Adrenal gland (tissue), 12 donors: ENCODE results near the gene KCNIP1. TPM values are rescaled to one million over a fixed set of nuclear protein-coding genes. Genes with fewer than 3 reads are reported as not detected.

Experiments used
- DNase-seq, 7 donors: peaks; one replicate each; pipeline ENCODE4 v3.0.0-alpha.2; 2019 to 2020
- H3K27ac ChIP-seq, 5 donors: fragments of 200-600 bp; sonication (generic) in 4 of 5; 1 replicate in 3 of 5; 2 replicates in 2 of 5; pipeline versions ENCODE4 v1.5.1 to v1.8.0; 2016 to 2020; ENCODE audit warnings: mild to moderate bottlenecking in 1 of 5
- H3K27me3 ChIP-seq: fragments of 200-600 bp; 2 replicates; pipeline ENCODE4 v1.8.0; 2021
- H3K36me3 ChIP-seq, 2 donors: fragments of 200-600 bp; replicated peaks in 1 of 2; 1 replicate in 1 of 2; 2 replicates in 1 of 2; pipeline versions ENCODE4 v1.5.1 to v1.8.0; 2018 to 2022
- H3K4me1 ChIP-seq, 2 donors: fragments of 200-600 bp; replicated peaks in 1 of 2; 1 replicate in 1 of 2; 2 replicates in 1 of 2; pipeline versions ENCODE4 v1.5.1 to v1.8.0; 2018 to 2021
- H3K4me3 ChIP-seq, 4 donors: fragments of 200-600 bp; sonication (generic) in 3 of 4; one replicate each; pipeline ENCODE4 v1.5.1; 2016 to 2018
- H3K9me3 ChIP-seq, 3 donors: fragments of 200-600 bp; sonication (generic) in 1 of 3; replicated peaks in 1 of 3; 1 replicate in 2 of 3; 2 replicates in 1 of 3; pipeline versions ENCODE4 v1.5.1 to v1.8.0; 2016 to 2021
- POLR2A ChIP-seq, 2 donors: fragments of 450-650 bp; IDR thresholded peaks; one replicate each; pipeline ENCODE4 v1.6.1; 2017; ENCODE audit warnings: antibody characterized with exemption in 2 of 2, mild to moderate bottlenecking in 2 of 2, moderate library complexity in 1 of 2
- WGBS, 4 donors: extraction: QIAGEN DNeasy Blood & Tissue Kit in 2 of 4; methylation state at CpG; one replicate each; pipeline versions ENCODE4 v1.1.5 to v1.1.7; 2013 to 2017; 5-methylcytosine and 5-hydroxymethylcytosine counted together
- intact Hi-C, 2 donors: fragments of 100-400 bp; cut with DNase I; formaldehyde crosslinking; loops; one replicate each; pipeline versions ENCODE4 v1.14.1 to v1.15.0; 2022 to 2023
- polyA plus RNA-seq, 3 donors: library from polyadenylated mRNA; stranded (reverse); fragments of 200-250 nt in 2 of 3; fragments of 350-450 nt in 1 of 3; fragmentation: Illumina TruSeq in 1 of 3; extraction: RNeasy Lipid Tissue Mini Kit (QIAGEN cat#74804) in 1 of 3; gene quantifications; one replicate each; pipeline ENCODE4 v1.2.3, GENCODE V29; 2013 to 2014
- total RNA-seq, 9 donors: library from RNA; depleted of rRNA in 4 of 9; stranded (reverse); fragments of >200 nt in 4 of 9; fragments of 120-200 nt in 1 of 9; fragmentation: NEBNext Ultra II Directional in 1 of 9; extraction: Animal tissue kit (Norgen Biotek cat#: 25700) in 1 of 9; gene quantifications; one replicate each; pipeline versions ENCODE4 v1.1.0 to v1.2.4, GENCODE V29; 2013 to 2023
- TF ChIP-seq, protein P1 (sequence below), 6 experiments: fragments of 450-650 bp in 4 of 6; fragments of 200-600 bp in 2 of 6; sonication (generic) in 1 of 6; IDR thresholded peaks; 1 replicate in 5 of 6; 2 replicates in 1 of 6; pipeline versions ENCODE4 v1.5.1 to v1.8.0; 2016 to 2021; ENCODE audit warnings: antibody characterized with exemption in 6 of 6, mild to moderate bottlenecking in 2 of 6, moderate library complexity in 1 of 6
- donor health status: healthy with polysubstance abuse.
- donor health status: Bipolar disorder and iron deficiency.
- donor health status: DM: yes; HTN: yes; CAD: no.
- donor health status: DM: no; HTN: no; CAD: no.
- donor health status: DM: no; HTN: no; CAD: no.
- donor health status: DM: yes; HTN: yes; CAD: no.

The KCNIP1 gene
- total and polyA plus RNA-seq, 12 donors: 0.14 to 12.6 (median 1.7) TPM; not detected in 1

DNA sequence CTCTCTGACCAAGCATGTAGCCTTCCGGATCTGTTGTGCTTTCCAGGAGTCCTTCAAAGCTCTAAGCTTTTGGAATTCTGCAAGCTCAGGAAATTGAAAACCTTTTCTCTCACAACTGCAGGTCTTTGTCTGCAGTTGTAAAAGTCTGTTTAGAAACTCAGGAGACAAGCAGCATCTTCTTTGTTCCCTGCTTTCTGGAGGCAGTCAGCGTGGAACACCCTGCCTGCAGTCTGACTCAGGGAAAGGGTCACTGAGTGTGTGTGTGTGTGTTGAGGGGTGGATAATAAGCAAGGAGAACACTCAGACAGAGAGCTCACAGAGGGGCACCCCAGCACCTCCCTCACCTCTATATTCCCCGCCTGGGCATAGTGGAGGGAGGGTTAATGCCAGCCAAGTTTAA, 29.1 kb downstream of the KCNIP1 start:
- Histone ChIP-seq H3K9me3 (no peaks in the 10 kb centered on the region), H3K36me3 (no peaks in the 10 kb centered on the region), H3K27me3 (no peaks in the 10 kb centered on the region), H3K4me3 (no peak overlapping the region), H3K4me1 (no peaks in the 10 kb centered on the region), H3K27ac (no peak overlapping the region)
- 75 to 96% (median 86%) methylated on average over 2 to 3 of the region's 3 CpGs for WGBS, 4 donors
- TF ChIP-seq POLR2A (IDR thresholded peaks at IDR 0.05): no peak
- TF ChIP-seq, protein P1, sequence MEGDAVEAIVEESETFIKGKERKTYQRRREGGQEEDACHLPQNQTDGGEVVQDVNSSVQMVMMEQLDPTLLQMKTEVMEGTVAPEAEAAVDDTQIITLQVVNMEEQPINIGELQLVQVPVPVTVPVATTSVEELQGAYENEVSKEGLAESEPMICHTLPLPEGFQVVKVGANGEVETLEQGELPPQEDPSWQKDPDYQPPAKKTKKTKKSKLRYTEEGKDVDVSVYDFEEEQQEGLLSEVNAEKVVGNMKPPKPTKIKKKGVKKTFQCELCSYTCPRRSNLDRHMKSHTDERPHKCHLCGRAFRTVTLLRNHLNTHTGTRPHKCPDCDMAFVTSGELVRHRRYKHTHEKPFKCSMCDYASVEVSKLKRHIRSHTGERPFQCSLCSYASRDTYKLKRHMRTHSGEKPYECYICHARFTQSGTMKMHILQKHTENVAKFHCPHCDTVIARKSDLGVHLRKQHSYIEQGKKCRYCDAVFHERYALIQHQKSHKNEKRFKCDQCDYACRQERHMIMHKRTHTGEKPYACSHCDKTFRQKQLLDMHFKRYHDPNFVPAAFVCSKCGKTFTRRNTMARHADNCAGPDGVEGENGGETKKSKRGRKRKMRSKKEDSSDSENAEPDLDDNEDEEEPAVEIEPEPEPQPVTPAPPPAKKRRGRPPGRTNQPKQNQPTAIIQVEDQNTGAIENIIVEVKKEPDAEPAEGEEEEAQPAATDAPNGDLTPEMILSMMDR (IDR thresholded peaks at IDR 0.05): no peak
- DNase-seq: no peak
- intact Hi-C loops: no loop called here

DNA sequence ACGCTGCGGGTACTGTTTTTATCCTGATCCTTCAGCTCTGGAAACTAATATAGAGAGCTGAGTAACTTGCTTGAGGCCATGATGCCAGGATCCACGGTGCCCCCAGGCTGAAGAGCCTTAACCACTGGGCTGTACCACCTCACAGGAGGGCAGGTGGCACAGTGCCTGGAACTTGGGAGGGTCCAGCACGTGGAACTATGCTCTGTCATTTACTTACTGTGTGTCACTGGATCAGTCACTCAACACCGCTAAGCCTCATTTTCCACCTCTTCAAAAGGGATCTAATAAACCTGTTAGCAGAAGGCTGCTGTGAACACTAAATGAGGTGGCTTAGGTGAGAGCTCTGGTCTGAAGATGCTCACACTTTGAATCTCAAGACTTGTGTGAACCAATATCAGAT, 29.6 kb downstream of the KCNIP1 start:
- H3K9me3 ChIP-seq: no peaks in the 10 kb centered on the region
- no peaks in the 10 kb centered on the region for H3K36me3 ChIP-seq
- no peak overlapping the region for H3K4me3 ChIP-seq
- H3K4me1 ChIP-seq: no peaks in the 10 kb centered on the region
- TF ChIP-seq, protein P1 (IDR thresholded peaks at IDR 0.05): no peak
- no peak for TF ChIP-seq POLR2A (IDR thresholded peaks at IDR 0.05)
- DNase-seq: no peak
- WGBS, 4 donors: 78 to 84% (median 81%) methylated on average over 5 of the region's 5 CpGs
- H3K27ac ChIP-seq: no peak overlapping the region
- intact Hi-C loops: no loop called here
- no peaks in the 10 kb centered on the region for H3K27me3 ChIP-seq

DNA sequence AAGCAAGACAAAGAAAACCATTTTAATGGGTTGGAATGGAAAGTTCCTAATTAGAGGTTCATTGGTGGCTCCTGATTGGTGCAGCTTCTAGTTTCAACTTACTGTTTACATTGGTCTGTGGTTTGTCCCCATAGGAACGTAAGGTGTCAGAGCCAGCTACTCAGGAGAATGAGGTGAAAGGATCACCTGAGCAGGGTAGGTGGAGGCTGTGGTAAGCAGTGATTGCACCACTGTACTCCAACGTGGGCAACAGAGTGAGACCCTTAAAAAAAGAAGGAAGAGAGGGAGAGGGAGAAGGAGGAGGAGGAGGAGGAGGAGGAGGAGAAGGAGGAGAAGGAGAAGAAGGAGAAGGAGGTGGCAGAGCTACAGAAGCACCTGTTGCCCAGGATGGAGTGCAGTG, 30.4 kb downstream of the KCNIP1 start:
- DNase-seq: no peak
- Histone ChIP-seq H3K36me3 (no peaks in the 10 kb centered on the region), H3K9me3 (no peaks in the 10 kb centered on the region), H3K27me3 (no peaks in the 10 kb centered on the region), H3K27ac (no peak overlapping the region), H3K4me3 (no peak overlapping the region), H3K4me1 (no peaks in the 10 kb centered on the region)
- no peak for TF ChIP-seq POLR2A (IDR thresholded peaks at IDR 0.05)
- TF ChIP-seq, protein P1 (IDR thresholded peaks at IDR 0.05): no peak
- WGBS, 4 donors: 48 to 74% (median 56%) methylated on average over 2 of the region's 2 CpGs
- intact Hi-C loops: no loop called here

DNA sequence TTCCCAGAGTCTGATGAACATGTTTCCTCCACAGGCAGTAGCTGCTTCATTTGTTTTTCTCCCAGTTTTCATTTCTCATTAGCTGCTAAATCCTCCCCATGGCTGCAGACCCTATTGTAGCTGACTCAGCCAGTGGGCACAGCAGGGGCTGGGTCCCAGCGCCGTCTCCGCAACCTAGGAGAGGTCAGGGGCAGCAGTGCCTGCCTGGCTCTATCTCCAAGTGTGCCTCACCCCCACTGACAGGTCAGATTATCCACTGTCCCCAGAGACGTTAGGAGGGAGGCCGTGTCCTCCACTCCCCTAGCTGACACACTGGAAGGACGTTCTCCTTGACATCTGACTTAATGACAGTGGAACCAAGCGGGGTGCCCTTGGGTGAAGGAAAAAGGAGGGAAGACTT, 31.1 kb downstream of the KCNIP1 start:
- no peak overlapping the region for H3K27ac ChIP-seq
- no peaks in the 10 kb centered on the region for H3K27me3 ChIP-seq
- H3K4me3 ChIP-seq: no peak overlapping the region
- no peaks in the 10 kb centered on the region for H3K4me1 ChIP-seq
- H3K9me3 ChIP-seq: no peaks in the 10 kb centered on the region
- whole genome bisulfite sequencing, 4 donors: 59 to 86% (median 62%) methylated on average over 4 to 7 of the region's 7 CpGs
- intact Hi-C loops: no loop called here
- TF ChIP-seq, protein P1 (IDR thresholded peaks at IDR 0.05): no peak
- no peak for TF ChIP-seq POLR2A (IDR thresholded peaks at IDR 0.05)
- DNase-seq: no peak
- no peaks in the 10 kb centered on the region for H3K36me3 ChIP-seq
